Left lung (tissue), 10 donors: ENCODE data around the gene EEF1E1. TPM values are rescaled to one million over a fixed set of nuclear protein-coding genes. Genes with fewer than 3 reads are reported as not detected.

ENCODE experiments used
- ATAC-seq: fragments of 200-7000 bp; cut with Tn5 transposase; one replicate; pipeline ENCODE4 v1.9.1; 2020; ENCODE audit warnings: moderate library complexity
- DNase-seq, 4 donors: peaks; one replicate each; pipeline ENCODE4 v3.0.0-alpha.2; 2013 to 2020
- H3K27ac ChIP-seq, 2 donors: fragments of 200-600 bp; sonication (generic) in 1 of 2; one replicate each; pipeline versions ENCODE4 v1.5.0 to v1.8.0; 2020 to 2021
- H3K27me3 ChIP-seq, 2 donors: fragments of 200-600 bp; sonication (generic) in 1 of 2; one replicate each; pipeline versions ENCODE4 v1.5.0 to v1.8.0; 2020 to 2021
- H3K36me3 ChIP-seq, 2 donors: fragments of 200-600 bp; sonication (generic) in 1 of 2; one replicate each; pipeline versions ENCODE4 v1.5.0 to v1.8.0; 2020 to 2021
- H3K4me1 ChIP-seq, 2 donors: fragments of 200-600 bp; one replicate each; pipeline ENCODE4 v1.8.0; 2021
- H3K4me3 ChIP-seq, 2 donors: fragments of 200-600 bp; sonication (generic) in 1 of 2; one replicate each; pipeline versions ENCODE4 v1.5.0 to v1.8.0; 2020 to 2021; ENCODE audit warnings: mild to moderate bottlenecking in 1 of 2
- H3K9me3 ChIP-seq, 2 donors: fragments of 200-600 bp; sonication (generic) in 1 of 2; one replicate each; pipeline versions ENCODE4 v1.5.0 to v1.8.0; 2020 to 2021
- CTCF ChIP-seq, 2 donors: fragments of 200-600 bp; sonication (generic) in 1 of 2; IDR thresholded peaks; one replicate each; pipeline versions ENCODE4 v1.5.0 to v1.8.0; 2021; ENCODE audit warnings: antibody characterized with exemption in 2 of 2
- intact Hi-C, 2 donors: fragments of 100-400 bp; cut with DNase I; formaldehyde crosslinking; loops; one replicate each; pipeline versions ENCODE4 v1.11.2 to v1.14.2; 2022
- polyA plus RNA-seq, 6 donors: library from polyadenylated mRNA; unstranded; fragments of 120-200 nt; gene quantifications; one replicate each; pipeline ENCODE4 v1.2.1, GENCODE V29; 2013; ENCODE audit not compliant: insufficient read length in 6 of 6
- total RNA-seq, 2 donors: library from RNA; stranded (reverse); fragmentation: NEBNext Ultra II Directional; extraction: Animal tissue kit (Norgen Biotek cat#: 25700); gene quantifications; one replicate each; pipeline ENCODE4 v1.2.1, GENCODE V29; 2021
- donor health status: DM: no; HTN: yes; CAD: no.
- donor health status: DM: no; HTN: no; CAD: no.

EEF1E1 gene
- total and polyA plus RNA-seq, 8 donors: 20.3 to 31.7 (median 29.0) TPM

- Histone ChIP-seq H3K4me3 (no peak overlapping the region), H3K9me3 (no peaks in the 10 kb centered on the region), H3K4me1 (peaks cover 0 to 10% of the 10 kb centered on the region in 2 donors), H3K27ac (no peak overlapping the region), H3K27me3 (no peaks in the 10 kb centered on the region), H3K36me3 (no peaks in the 10 kb centered on the region)
- DNase-seq (no peak), ATAC-seq (no peak)
- intact Hi-C loops: no loop called here
- no peak for TF ChIP-seq CTCF (IDR thresholded peaks at IDR 0.05)
These were observed 31.6 kb downstream of the EEF1E1 start for GRCh38 chr6:8070718-8071117.

DNA sequence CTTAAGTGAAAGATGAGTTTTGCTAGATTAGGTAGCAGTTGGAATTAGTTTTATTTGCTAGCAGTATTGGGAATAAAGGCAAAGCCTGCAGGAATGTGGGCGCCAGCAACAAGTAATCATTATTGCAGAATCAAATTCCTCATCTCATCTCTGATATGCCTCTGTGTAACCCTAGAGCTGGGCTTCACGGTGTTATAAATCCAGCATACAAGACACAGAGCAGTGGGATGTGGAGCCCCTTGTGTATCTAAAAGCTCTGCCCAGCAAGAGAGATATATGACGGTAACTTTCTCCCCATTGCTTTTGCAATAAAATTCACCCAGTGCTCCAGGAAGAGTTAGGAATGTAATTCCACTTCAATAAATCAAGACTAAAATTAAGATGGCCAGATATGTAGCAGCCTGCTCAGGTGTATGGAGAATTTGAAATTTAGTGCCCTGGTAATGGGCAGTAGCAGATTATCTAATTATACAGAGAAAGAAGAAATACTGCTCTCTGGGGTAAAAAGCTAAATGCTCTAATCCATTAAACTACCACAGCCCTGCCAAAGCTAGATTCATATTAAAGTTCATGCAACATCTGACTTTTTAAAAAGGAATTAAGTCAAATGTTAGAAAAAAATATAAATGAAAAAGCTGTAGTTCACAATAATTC, 32.6 kb downstream of the EEF1E1 start:
- H3K9me3 ChIP-seq: no peaks in the 10 kb centered on the region
- ATAC-seq (no peak), DNase-seq (no peak)
- no peak for TF ChIP-seq CTCF (IDR thresholded peaks at IDR 0.05)
- H3K27me3 ChIP-seq: no peaks in the 10 kb centered on the region
- no peak overlapping the region for H3K27ac ChIP-seq
- no peak overlapping the region for H3K4me3 ChIP-seq
- intact Hi-C loops: no loop called here
- peaks cover 0 to 4% of the 10 kb centered on the region in 2 donors for H3K4me1 ChIP-seq
- no peaks in the 10 kb centered on the region for H3K36me3 ChIP-seq

DNA sequence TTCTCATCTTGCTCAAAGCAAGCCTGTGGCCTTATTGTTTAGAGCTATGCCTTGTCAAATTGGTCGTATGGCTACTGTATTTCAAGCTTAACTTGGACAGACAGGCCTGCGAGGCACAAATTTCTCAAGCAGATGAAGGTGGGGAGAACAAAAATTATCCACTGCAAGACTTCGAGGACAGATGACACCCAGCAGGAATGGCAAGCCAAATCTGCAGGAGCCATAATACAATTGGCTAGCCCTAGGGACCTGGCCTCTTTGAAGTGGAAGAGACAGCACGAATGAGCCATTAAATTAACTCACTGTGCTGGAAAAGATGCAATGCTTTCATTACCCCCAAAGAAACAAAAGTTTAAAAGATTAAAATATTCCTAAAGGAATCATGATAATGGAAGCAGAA, 33.2 kb downstream of the EEF1E1 start:
- no peak for TF ChIP-seq CTCF (IDR thresholded peaks at IDR 0.05)
- Histone ChIP-seq H3K4me1 (peaks cover 0 to 7% of the 10 kb centered on the region in 2 donors), H3K27me3 (no peaks in the 10 kb centered on the region), H3K9me3 (no peaks in the 10 kb centered on the region), H3K27ac (no peak overlapping the region), H3K4me3 (no peak overlapping the region), H3K36me3 (no peaks in the 10 kb centered on the region)
- intact Hi-C loops: no loop called here
- ATAC-seq (no peak), DNase-seq (no peak)

GRCh38 chr6:8066108-8066507, 36.2 kb downstream of the EEF1E1 start:
- no peak for DNase-seq
- ATAC-seq: no peak
- Histone ChIP-seq H3K27ac (no peak overlapping the region), H3K4me1 (peaks cover 0 to 17% of the 10 kb centered on the region in 2 donors), H3K4me3 (no peak overlapping the region), H3K27me3 (no peaks in the 10 kb centered on the region), H3K36me3 (peaks cover 0 to 9% of the 10 kb centered on the region in 2 donors), H3K9me3 (no peaks in the 10 kb centered on the region)
- intact Hi-C loops: no loop called here
- TF ChIP-seq CTCF (IDR thresholded peaks at IDR 0.05): no peak

DNA sequence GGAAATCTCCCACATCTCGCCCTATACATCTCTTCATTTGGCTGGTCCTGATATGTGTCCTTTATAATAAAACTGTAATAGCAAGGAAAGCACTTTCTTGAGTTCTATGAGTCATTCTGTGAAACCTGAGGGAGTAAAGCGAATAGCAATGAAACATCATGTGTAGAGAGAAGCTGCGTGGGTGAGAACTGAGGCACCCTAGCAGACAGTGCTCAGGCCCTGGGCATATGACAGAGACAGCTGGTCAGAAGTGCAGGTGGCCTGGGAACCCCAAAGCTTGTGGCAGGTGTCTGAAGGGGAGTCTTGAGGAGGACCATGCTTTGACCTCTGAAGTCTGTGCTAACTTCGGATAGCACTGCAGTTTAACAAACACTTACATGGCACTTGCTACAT, 36.8 kb downstream of the EEF1E1 start:
- TF ChIP-seq CTCF (IDR thresholded peaks at IDR 0.05): no peak
- H3K4me1 ChIP-seq: peaks cover 0 to 17% of the 10 kb centered on the region in 2 donors
- ATAC-seq: no peak
- no peak overlapping the region for H3K4me3 ChIP-seq
- H3K27ac ChIP-seq: no peak overlapping the region
- H3K27me3 ChIP-seq: no peaks in the 10 kb centered on the region
- H3K36me3 ChIP-seq: peaks cover 0 to 9% of the 10 kb centered on the region in 2 donors
- no peak for DNase-seq
- H3K9me3 ChIP-seq: no peaks in the 10 kb centered on the region
- intact Hi-C loops: no loop called here
